Adrenal gland (tissue), 12 donors: ENCODE results near the gene SLC44A4. TPM values are rescaled to one million over a fixed set of nuclear protein-coding genes. Genes with fewer than 3 reads are reported as not detected.

ENCODE experiments used
- DNase-seq, 7 donors: peaks; one replicate each; pipeline ENCODE4 v3.0.0-alpha.2; 2019 to 2020
- H3K27ac ChIP-seq, 5 donors: fragments of 200-600 bp; sonication (generic) in 4 of 5; 1 replicate in 3 of 5; 2 replicates in 2 of 5; pipeline versions ENCODE4 v1.5.1 to v1.8.0; 2016 to 2020; ENCODE audit warnings: mild to moderate bottlenecking in 1 of 5
- H3K27me3 ChIP-seq: fragments of 200-600 bp; 2 replicates; pipeline ENCODE4 v1.8.0; 2021
- H3K36me3 ChIP-seq, 2 donors: fragments of 200-600 bp; replicated peaks in 1 of 2; 1 replicate in 1 of 2; 2 replicates in 1 of 2; pipeline versions ENCODE4 v1.5.1 to v1.8.0; 2018 to 2022
- H3K4me1 ChIP-seq, 2 donors: fragments of 200-600 bp; replicated peaks in 1 of 2; 1 replicate in 1 of 2; 2 replicates in 1 of 2; pipeline versions ENCODE4 v1.5.1 to v1.8.0; 2018 to 2021
- H3K4me3 ChIP-seq, 4 donors: fragments of 200-600 bp; sonication (generic) in 3 of 4; one replicate each; pipeline ENCODE4 v1.5.1; 2016 to 2018
- H3K9me3 ChIP-seq, 3 donors: fragments of 200-600 bp; sonication (generic) in 1 of 3; replicated peaks in 1 of 3; 1 replicate in 2 of 3; 2 replicates in 1 of 3; pipeline versions ENCODE4 v1.5.1 to v1.8.0; 2016 to 2021
- CTCF ChIP-seq, 6 experiments: fragments of 450-650 bp in 4 of 6; fragments of 200-600 bp in 2 of 6; sonication (generic) in 1 of 6; IDR thresholded peaks; 1 replicate in 5 of 6; 2 replicates in 1 of 6; pipeline versions ENCODE4 v1.5.1 to v1.8.0; 2016 to 2021; ENCODE audit warnings: antibody characterized with exemption in 6 of 6, mild to moderate bottlenecking in 2 of 6, moderate library complexity in 1 of 6
- POLR2A ChIP-seq, 2 donors: fragments of 450-650 bp; IDR thresholded peaks; one replicate each; pipeline ENCODE4 v1.6.1; 2017; ENCODE audit warnings: antibody characterized with exemption in 2 of 2, mild to moderate bottlenecking in 2 of 2, moderate library complexity in 1 of 2
- WGBS, 4 donors: extraction: QIAGEN DNeasy Blood & Tissue Kit in 2 of 4; methylation state at CpG; one replicate each; pipeline versions ENCODE4 v1.1.5 to v1.1.7; 2013 to 2017; 5-methylcytosine and 5-hydroxymethylcytosine counted together
- intact Hi-C, 2 donors: fragments of 100-400 bp; cut with DNase I; formaldehyde crosslinking; loops; one replicate each; pipeline versions ENCODE4 v1.14.1 to v1.15.0; 2022 to 2023
- polyA plus RNA-seq, 3 donors: library from polyadenylated mRNA; stranded (reverse); fragments of 200-250 nt in 2 of 3; fragments of 350-450 nt in 1 of 3; fragmentation: Illumina TruSeq in 1 of 3; extraction: RNeasy Lipid Tissue Mini Kit (QIAGEN cat#74804) in 1 of 3; gene quantifications; one replicate each; pipeline ENCODE4 v1.2.3, GENCODE V29; 2013 to 2014
- total RNA-seq, 9 donors: library from RNA; depleted of rRNA in 4 of 9; stranded (reverse); fragments of >200 nt in 4 of 9; fragments of 120-200 nt in 1 of 9; fragmentation: NEBNext Ultra II Directional in 1 of 9; extraction: Animal tissue kit (Norgen Biotek cat#: 25700) in 1 of 9; gene quantifications; one replicate each; pipeline versions ENCODE4 v1.1.0 to v1.2.4, GENCODE V29; 2013 to 2023
- donor health status: healthy with polysubstance abuse.
- donor health status: Bipolar disorder and iron deficiency.
- donor health status: DM: yes; HTN: yes; CAD: no.
- donor health status: DM: no; HTN: no; CAD: no.
- donor health status: DM: no; HTN: no; CAD: no.
- donor health status: DM: yes; HTN: yes; CAD: no.

Gene SLC44A4
- total and polyA plus RNA-seq, 12 donors, result 1.2 to 30.1 (median 12.7) TPM

GRCh38 chr6:31888276-31889258, 9.8 kb upstream of the SLC44A4 start:
- Histone ChIP-seq H3K36me3 (peaks cover 0 to 91% of the 10 kb centered on the region in 2 donors), H3K9me3 (no peaks in the 10 kb centered on the region), H3K27ac (no peak overlapping the region), H3K4me1 (no peaks in the 10 kb centered on the region), H3K4me3 (no peak overlapping the region), H3K27me3 (no peaks in the 10 kb centered on the region)
- TF ChIP-seq POLR2A (IDR thresholded peaks at IDR 0.05), result no peak
- TF ChIP-seq CTCF (IDR thresholded peaks at IDR 0.05), result peak; percentile 17 to 68 (median 54)
- DNase-seq, result peak in 1 of 7 donors; percentile 54
- WGBS, 4 donors, result 78 to 87% (median 82%) methylated on average over 23 to 43 of the region's 43 CpGs
- intact Hi-C loops, result no loop called here

- H3K27ac ChIP-seq, result no peak overlapping the region
- intact Hi-C loops, result no loop called here
- H3K36me3 ChIP-seq, result peaks cover 0 to 91% of the 10 kb centered on the region in 2 donors
- H3K9me3 ChIP-seq, result no peaks in the 10 kb centered on the region
- H3K4me3 ChIP-seq, result no peak overlapping the region
- DNase-seq, result no peak
- H3K27me3 ChIP-seq, result no peaks in the 10 kb centered on the region
- 75 to 83% (median 78%) methylated on average over 10 to 19 of the region's 19 CpGs for WGBS, 4 donors
- peaks cover 0 to under 1% of the 10 kb centered on the region in 2 donors for H3K4me1 ChIP-seq
- TF ChIP-seq CTCF (IDR thresholded peaks at IDR 0.05), result no peak
- no peak for TF ChIP-seq POLR2A (IDR thresholded peaks at IDR 0.05)
These were observed 8.6 kb upstream of the SLC44A4 start for GRCh38 chr6:31887173-31888007.

- H3K36me3 ChIP-seq, result peaks cover 0 to 91% of the 10 kb centered on the region in 2 donors
- no peak for DNase-seq
- peaks cover 0 to 6% of the 10 kb centered on the region in 2 donors for H3K4me1 ChIP-seq
- H3K9me3 ChIP-seq, result no peaks in the 10 kb centered on the region
- no peak overlapping the region for H3K27ac ChIP-seq
- no peaks in the 10 kb centered on the region for H3K27me3 ChIP-seq
- TF ChIP-seq CTCF (IDR thresholded peaks at IDR 0.05) (no peak), POLR2A (IDR thresholded peaks at IDR 0.05) (no peak)
- 93 to 95% (median 94%) methylated on average over 11 to 18 of the region's 18 CpGs for WGBS, 4 donors
- no peak overlapping the region for H3K4me3 ChIP-seq
- intact Hi-C loops, result no loop called here
These were observed 7.8 kb upstream of the SLC44A4 start for GRCh38 chr6:31886541-31886991.

- TF ChIP-seq CTCF (IDR thresholded peaks at IDR 0.05) (no peak), POLR2A (IDR thresholded peaks at IDR 0.05) (no peak)
- H3K9me3 ChIP-seq, result no peaks in the 10 kb centered on the region
- H3K36me3 ChIP-seq, result peaks cover 0 to 96% of the 10 kb centered on the region in 2 donors
- no peak overlapping the region for H3K4me3 ChIP-seq
- intact Hi-C loops, result no loop called here
- whole genome bisulfite sequencing, 4 donors, result 85 to 96% (median 95%) methylated on average over 8 to 22 of the region's 22 CpGs
- no peak for DNase-seq
- H3K27ac ChIP-seq, result no peak overlapping the region
- peaks cover 0 to 6% of the 10 kb centered on the region in 2 donors for H3K4me1 ChIP-seq
- no peaks in the 10 kb centered on the region for H3K27me3 ChIP-seq
These were observed 5.8 kb upstream of the SLC44A4 start for GRCh38 chr6:31884528-31885035.
